ENCODE results near the gene HOGA1. TPM values are rescaled to one million over a fixed set of nuclear protein-coding genes. Genes with fewer than 3 reads are reported as not detected.

Gene HOGA1
- polyA plus RNA-seq: 0.49 to 1.0 TPM (median 0.89 TPM) in 3 replicates
- 0.21 TPM for polyA plus RNA-seq (2011; ENCODE audit: low read depth)
- polyA plus RNA-seq (2011; cell fraction: cytosol; rRNA removed): 0.30 and 0.40 TPM in 2 replicates
- polyA plus RNA-seq (2011; cell fraction: nucleus; rRNA removed): 0.57 and 0.60 TPM in 2 replicates
- polyA plus RNA-seq (2012; ENCODE audit: low replicate concordance): 0.23 and 0.63 TPM in 2 replicates
- 0.30 to 0.62 TPM (median 0.38 TPM) in 3 replicates for polyA minus RNA-seq
- polyA minus RNA-seq (2011; cell fraction: cytosol; rRNA and poly(A)+ RNA removed): not detected
- 0.32 TPM in 1 of 2 replicates, not detected in the other for polyA minus RNA-seq (2011; cell fraction: nucleus; rRNA and poly(A)+ RNA removed)

GRCh38 chr10:97584060-97584797 lies at the start of gene HOGA1:
Gene HOGA1, plus strand, starts transcription at chr10:97584389. Its CDS starts 315 bp downstream, at chr10:97584704.
- Histone ChIP-seq H3K27ac (ENCODE audit: control insufficient read depth, insufficient read depth, low read length) (no peak within 1 kb of the TSS), H3K4me3 (ENCODE audit: control insufficient read depth in 2 of 3, extremely low read depth in 1 of 3, insufficient read depth in 2 of 3, low read depth in 1 of 3, low read length in 3 of 3) (no peak within 1 kb of the TSS), H3K27me3 (ENCODE audit: control insufficient read depth, extremely low read depth, insufficient read depth, low read length) (no peaks in the 10 kb centered on the region), H3K9ac (ENCODE audit: control insufficient read depth, extremely low read depth, insufficient read depth, low read length) (no peak within 1 kb of the TSS), H3K9me1 (ENCODE audit: control insufficient read depth, extremely low read depth, insufficient read depth, low read length) (no peaks in the 10 kb centered on the region), H3K79me2 (ENCODE audit: control insufficient read depth, insufficient read depth, low read length) (no peaks in the 10 kb centered on the region), H2AFZ (ENCODE audit: control insufficient read depth, low read length) (peak within 1 kb of the TSS; percentile 72), H3K36me3 (ENCODE audit: control insufficient read depth in 2 of 2, extremely low read depth in 1 of 2, insufficient read depth in 2 of 2, low read length in 2 of 2) (no peaks in the 10 kb centered on the region), H3K4me1 (ENCODE audit: control insufficient read depth, extremely low read depth, insufficient read depth, low read length) (peaks cover 16% of the 10 kb centered on the region), H3K9me3 (ENCODE audit: control insufficient read depth, low read depth, low read length) (no peaks in the 10 kb centered on the region), H4K20me1 (ENCODE audit: control insufficient read depth, extremely low read depth, insufficient read depth, low read length) (no peaks in the 10 kb centered on the region), H3K4me2 (ENCODE audit: control insufficient read depth, extremely low read depth, insufficient read depth, low read depth, low read length) (peak within 1 kb of the TSS; percentile 37)
- peak; percentile 86 for DNase-seq (ENCODE audit: low read depth, low spot score)
- peak; percentile 90 for FAIRE-seq
- dilution Hi-C loops (cut with MboI; ENCODE audit: extremely low pct_ligation_motif_present, low sequenced_read_pairs): no loop called here
- TF ChIP-seq EZH2 (IDR thresholded peaks at IDR 0.05; ENCODE audit: low read length): no peak
- TF ChIP-seq, protein P1, sequence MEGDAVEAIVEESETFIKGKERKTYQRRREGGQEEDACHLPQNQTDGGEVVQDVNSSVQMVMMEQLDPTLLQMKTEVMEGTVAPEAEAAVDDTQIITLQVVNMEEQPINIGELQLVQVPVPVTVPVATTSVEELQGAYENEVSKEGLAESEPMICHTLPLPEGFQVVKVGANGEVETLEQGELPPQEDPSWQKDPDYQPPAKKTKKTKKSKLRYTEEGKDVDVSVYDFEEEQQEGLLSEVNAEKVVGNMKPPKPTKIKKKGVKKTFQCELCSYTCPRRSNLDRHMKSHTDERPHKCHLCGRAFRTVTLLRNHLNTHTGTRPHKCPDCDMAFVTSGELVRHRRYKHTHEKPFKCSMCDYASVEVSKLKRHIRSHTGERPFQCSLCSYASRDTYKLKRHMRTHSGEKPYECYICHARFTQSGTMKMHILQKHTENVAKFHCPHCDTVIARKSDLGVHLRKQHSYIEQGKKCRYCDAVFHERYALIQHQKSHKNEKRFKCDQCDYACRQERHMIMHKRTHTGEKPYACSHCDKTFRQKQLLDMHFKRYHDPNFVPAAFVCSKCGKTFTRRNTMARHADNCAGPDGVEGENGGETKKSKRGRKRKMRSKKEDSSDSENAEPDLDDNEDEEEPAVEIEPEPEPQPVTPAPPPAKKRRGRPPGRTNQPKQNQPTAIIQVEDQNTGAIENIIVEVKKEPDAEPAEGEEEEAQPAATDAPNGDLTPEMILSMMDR (optimal IDR thresholded peaks at IDR 0.05 in 1 of 3, IDR thresholded peaks at IDR 0.05 in 1 of 3, conservative IDR thresholded peaks at IDR 0.05 in 1 of 3; ENCODE audit: extremely low read depth in 1 of 3, insufficient read depth in 2 of 3, low read length in 3 of 3): no peak

DNA sequence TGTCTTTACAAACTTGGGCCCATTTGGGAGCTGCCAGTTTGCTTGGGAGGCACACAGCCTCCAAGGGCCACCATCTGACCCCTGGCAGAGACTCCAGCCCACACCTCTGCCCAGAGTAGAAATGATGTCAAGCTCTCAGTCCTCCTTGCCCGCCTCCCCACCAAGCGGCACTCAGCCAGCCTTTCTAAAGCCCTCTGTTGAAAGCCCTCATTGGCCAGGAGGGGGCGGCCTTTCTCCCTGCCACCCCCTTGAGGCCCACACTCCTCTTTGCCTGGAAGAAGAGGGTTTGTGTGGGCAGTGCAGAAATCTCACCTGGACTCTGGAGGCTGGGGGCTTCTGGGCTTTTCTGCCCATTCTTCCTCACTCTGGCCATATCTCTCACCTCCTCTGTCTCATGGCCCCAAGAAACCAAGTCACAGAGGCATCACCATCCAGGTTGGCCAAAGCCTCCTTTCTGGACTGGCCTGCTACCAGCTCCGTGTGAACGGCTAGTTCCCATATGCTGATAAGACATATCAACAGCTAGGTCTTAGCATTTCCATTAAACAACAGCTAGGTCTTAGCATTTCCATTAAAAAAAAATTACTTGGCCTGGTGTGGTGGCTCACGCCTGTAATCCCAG lies 49.3 kb upstream of the HOGA1 start:
- no peak overlapping the region for H3K4me3 ChIP-seq (ENCODE audit: control insufficient read depth in 2 of 3, extremely low read depth in 1 of 3, insufficient read depth in 2 of 3, low read depth in 1 of 3, low read length in 3 of 3)
- peaks cover 17% of the 10 kb centered on the region for H3K4me1 ChIP-seq (ENCODE audit: control insufficient read depth, extremely low read depth, insufficient read depth, low read length)
- no peaks in the 10 kb centered on the region for H3K27me3 ChIP-seq (ENCODE audit: control insufficient read depth, extremely low read depth, insufficient read depth, low read length)
- no peak overlapping the region for H2AFZ ChIP-seq (ENCODE audit: control insufficient read depth, low read length)
- H3K79me2 ChIP-seq (ENCODE audit: control insufficient read depth, insufficient read depth, low read length): peaks cover 8% of the 10 kb centered on the region
- H4K20me1 ChIP-seq (ENCODE audit: control insufficient read depth, extremely low read depth, insufficient read depth, low read length): no peaks in the 10 kb centered on the region
- TF ChIP-seq, protein P1 (optimal IDR thresholded peaks at IDR 0.05 in 1 of 3, IDR thresholded peaks at IDR 0.05 in 1 of 3, conservative IDR thresholded peaks at IDR 0.05 in 1 of 3; ENCODE audit: extremely low read depth in 1 of 3, insufficient read depth in 2 of 3, low read length in 3 of 3): peak; percentile 61 to 81 (median 68)
- no peak for TF ChIP-seq EZH2 (IDR thresholded peaks at IDR 0.05; ENCODE audit: low read length)
- H3K27ac ChIP-seq (ENCODE audit: control insufficient read depth, insufficient read depth, low read length): no peak overlapping the region
- H3K9me3 ChIP-seq (ENCODE audit: control insufficient read depth, low read depth, low read length): no peaks in the 10 kb centered on the region
- dilution Hi-C loops (cut with MboI; ENCODE audit: extremely low pct_ligation_motif_present, low sequenced_read_pairs): no loop called here
- H3K9me1 ChIP-seq (ENCODE audit: control insufficient read depth, extremely low read depth, insufficient read depth, low read length): no peaks in the 10 kb centered on the region
- no peak overlapping the region for H3K4me2 ChIP-seq (ENCODE audit: control insufficient read depth, extremely low read depth, insufficient read depth, low read depth, low read length)
- FAIRE-seq (no peak), DNase-seq (ENCODE audit: low read depth, low spot score) (no peak)
- H3K36me3 ChIP-seq (ENCODE audit: control insufficient read depth in 2 of 2, extremely low read depth in 1 of 2, insufficient read depth in 2 of 2, low read length in 2 of 2): peaks cover 0 to 2% of the 10 kb centered on the region in 2 experiments
- H3K9ac ChIP-seq (ENCODE audit: control insufficient read depth, extremely low read depth, insufficient read depth, low read length): no peak overlapping the region

Data from keratinocyte (primary cell).